ENCODE results near the gene GNAT1.

GNAT1 gene

DNA sequence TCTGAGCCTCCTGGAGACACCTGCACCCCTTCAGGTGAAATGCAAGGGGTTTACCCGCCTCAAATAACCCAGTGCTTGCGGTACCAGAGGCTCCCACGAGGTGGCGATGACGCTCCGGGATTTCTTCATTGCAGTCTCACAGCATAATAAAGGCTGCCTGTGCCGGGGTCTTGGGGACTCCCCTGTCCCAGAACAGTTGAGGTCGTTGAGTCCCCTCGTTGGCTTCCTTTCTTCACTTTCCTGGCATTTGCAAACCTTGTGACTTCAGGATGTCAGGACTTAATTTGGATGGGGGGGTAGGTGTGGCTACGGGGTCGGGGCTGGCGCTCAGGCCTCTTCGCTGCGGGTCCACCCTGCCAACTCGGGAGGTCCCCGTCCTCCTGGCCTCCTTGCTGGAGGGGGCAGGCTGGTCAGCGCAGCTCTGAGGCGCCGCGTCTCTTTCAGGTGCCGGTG, 1.3 kb downstream of the GNAT1 start:
- Mint-ChIP-seq H3K36me3 (ENCODE audit: low read depth) (no peaks in the 10 kb centered on the region), H3K4me1 (peaks cover 7% of the 10 kb centered on the region), H3K27me3 (ENCODE audit: low read depth) (peaks cover 18% of the 10 kb centered on the region), H3K4me3 (no peak overlapping the region), H3K27ac (no peak overlapping the region), H3K9me3 (no peaks in the 10 kb centered on the region)
- TF ChIP-seq CTCF (IDR thresholded peaks at IDR 0.05; ENCODE audit: unreplicated experiment in 3 of 3): peak; percentile 87 to 94 (median 94)

DNA sequence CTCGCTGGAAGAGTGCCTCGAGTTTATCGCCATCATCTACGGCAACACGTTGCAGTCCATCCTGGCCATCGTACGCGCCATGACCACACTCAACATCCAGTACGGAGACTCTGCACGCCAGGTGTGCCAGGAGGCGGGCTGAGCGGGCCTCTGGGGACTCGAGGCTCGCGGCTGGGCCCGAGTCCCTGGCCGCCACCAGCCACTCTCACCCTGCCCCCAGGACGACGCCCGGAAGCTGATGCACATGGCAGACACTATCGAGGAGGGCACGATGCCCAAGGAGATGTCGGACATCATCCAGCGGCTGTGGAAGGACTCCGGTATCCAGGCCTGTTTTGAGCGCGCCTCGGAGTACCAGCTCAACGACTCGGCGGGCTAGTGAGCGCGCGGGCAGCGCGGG, 1.9 kb downstream of the GNAT1 start:
- Mint-ChIP-seq H3K36me3 (ENCODE audit: low read depth) (no peaks in the 10 kb centered on the region), H3K9me3 (no peaks in the 10 kb centered on the region), H3K27me3 (ENCODE audit: low read depth) (peaks cover 18% of the 10 kb centered on the region), H3K4me3 (no peak overlapping the region), H3K27ac (no peak overlapping the region), H3K4me1 (peaks cover 7% of the 10 kb centered on the region)
- TF ChIP-seq CTCF (IDR thresholded peaks at IDR 0.05; ENCODE audit: unreplicated experiment in 3 of 3): no peak

- Mint-ChIP-seq H3K36me3 (ENCODE audit: low read depth) (no peaks in the 10 kb centered on the region), H3K4me1 (peaks cover 7% of the 10 kb centered on the region), H3K27me3 (ENCODE audit: low read depth) (peaks cover 18% of the 10 kb centered on the region), H3K27ac (no peak overlapping the region), H3K9me3 (no peaks in the 10 kb centered on the region), H3K4me3 (no peak overlapping the region)
- TF ChIP-seq CTCF (IDR thresholded peaks at IDR 0.05; ENCODE audit: unreplicated experiment in 3 of 3): no peak
Measured at GRCh38 chr3:50193746-50194127, 2.3 kb downstream of the GNAT1 start.

- H3K36me3 Mint-ChIP-seq (ENCODE audit: low read depth): no peaks in the 10 kb centered on the region
- peaks cover 16% of the 10 kb centered on the region for H3K27me3 Mint-ChIP-seq (ENCODE audit: low read depth)
- no peaks in the 10 kb centered on the region for H3K9me3 Mint-ChIP-seq
- no peak overlapping the region for H3K27ac Mint-ChIP-seq
- no peak overlapping the region for H3K4me3 Mint-ChIP-seq
- peak; percentile 76 to 77 (median 77) for TF ChIP-seq CTCF (IDR thresholded peaks at IDR 0.05; ENCODE audit: unreplicated experiment in 3 of 3)
- H3K4me1 Mint-ChIP-seq: peaks cover 3% of the 10 kb centered on the region
Measured at GRCh38 chr3:50194128-50194902, 2.9 kb downstream of the GNAT1 start.

GRCh38 chr3:50194903-50195500, 3.6 kb downstream of the GNAT1 start:
- no peak overlapping the region for H3K27ac Mint-ChIP-seq
- no peak for TF ChIP-seq CTCF (IDR thresholded peaks at IDR 0.05; ENCODE audit: unreplicated experiment in 3 of 3)
- no peaks in the 10 kb centered on the region for H3K36me3 Mint-ChIP-seq (ENCODE audit: low read depth)
- no peak overlapping the region for H3K4me3 Mint-ChIP-seq
- no peaks in the 10 kb centered on the region for H3K4me1 Mint-ChIP-seq
- peaks cover 14% of the 10 kb centered on the region for H3K27me3 Mint-ChIP-seq (ENCODE audit: low read depth)
- no peaks in the 10 kb centered on the region for H3K9me3 Mint-ChIP-seq
